ENCODE data around the gene MRAP2.
"Not testable (repeated sequence)": the region's sequence is repeated elsewhere in the genome, so short reads cannot be mapped to it uniquely, and the experiment has no call there.

DNA sequence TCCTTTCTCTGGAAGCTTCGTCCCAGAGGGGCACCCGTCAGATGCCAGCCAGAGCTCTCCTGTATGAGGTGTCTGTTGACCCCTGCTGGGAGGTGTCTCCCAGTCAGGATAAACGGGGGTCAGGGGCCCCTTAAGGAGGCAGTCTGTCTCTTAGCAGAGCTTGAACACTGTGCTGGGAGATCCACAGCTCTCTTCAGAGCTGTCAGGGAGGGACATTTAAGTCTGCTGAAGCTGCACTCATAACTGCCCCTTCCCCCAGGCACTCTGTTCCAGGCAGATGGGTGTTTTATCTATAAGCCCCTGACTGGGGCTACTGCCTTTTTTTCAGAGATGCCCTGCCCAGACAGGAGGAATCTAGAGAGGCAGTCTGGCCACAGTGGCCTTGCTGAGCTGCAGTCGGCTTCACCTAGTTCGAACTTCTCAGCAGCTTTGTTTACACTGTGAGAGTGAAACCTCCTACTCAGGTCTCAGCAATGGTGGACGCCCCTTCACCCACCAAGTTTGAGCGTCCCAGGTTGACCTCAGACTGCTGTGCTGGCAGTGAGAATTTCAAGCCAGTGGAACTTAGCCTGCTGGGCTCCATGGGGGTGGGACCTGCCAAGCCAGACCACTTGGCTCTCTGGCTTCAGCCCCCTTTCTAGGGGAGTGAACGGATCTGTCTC lies 81.5 kb downstream of the MRAP2 start:
- TF ChIP-seq, protein P1, sequence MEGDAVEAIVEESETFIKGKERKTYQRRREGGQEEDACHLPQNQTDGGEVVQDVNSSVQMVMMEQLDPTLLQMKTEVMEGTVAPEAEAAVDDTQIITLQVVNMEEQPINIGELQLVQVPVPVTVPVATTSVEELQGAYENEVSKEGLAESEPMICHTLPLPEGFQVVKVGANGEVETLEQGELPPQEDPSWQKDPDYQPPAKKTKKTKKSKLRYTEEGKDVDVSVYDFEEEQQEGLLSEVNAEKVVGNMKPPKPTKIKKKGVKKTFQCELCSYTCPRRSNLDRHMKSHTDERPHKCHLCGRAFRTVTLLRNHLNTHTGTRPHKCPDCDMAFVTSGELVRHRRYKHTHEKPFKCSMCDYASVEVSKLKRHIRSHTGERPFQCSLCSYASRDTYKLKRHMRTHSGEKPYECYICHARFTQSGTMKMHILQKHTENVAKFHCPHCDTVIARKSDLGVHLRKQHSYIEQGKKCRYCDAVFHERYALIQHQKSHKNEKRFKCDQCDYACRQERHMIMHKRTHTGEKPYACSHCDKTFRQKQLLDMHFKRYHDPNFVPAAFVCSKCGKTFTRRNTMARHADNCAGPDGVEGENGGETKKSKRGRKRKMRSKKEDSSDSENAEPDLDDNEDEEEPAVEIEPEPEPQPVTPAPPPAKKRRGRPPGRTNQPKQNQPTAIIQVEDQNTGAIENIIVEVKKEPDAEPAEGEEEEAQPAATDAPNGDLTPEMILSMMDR (IDR thresholded peaks at IDR 0.05), result not testable (repeated sequence)
- not testable (repeated sequence) for TF ChIP-seq POLR2A (IDR thresholded peaks at IDR 0.05)
